Naive thymus-derived CD8-positive, alpha-beta T cell (primary cell): Measurements from ENCODE around the gene ADISSP. TPM values are rescaled to one million over a fixed set of nuclear protein-coding genes. Genes with fewer than 3 reads are reported as not detected.

Source experiments
- ATAC-seq, 2 donors: fragments of 150-1000 bp; cut with Tn5 transposase in 1 of 2; sonication (Bioruptor Pico), chemical (Tn5 transposase) in 1 of 2; 1 replicate in 1 of 2; 2 replicates in 1 of 2; pipeline ENCODE4 v1.10.0; 2021; ENCODE audit warnings: mild to moderate bottlenecking in 2 of 2, moderate library complexity in 2 of 2
- POLR2A ChIA-PET: fragments of 350-600 bp; sonication (Branson Sonifier 250); formaldehyde crosslinking; loops from one replicate; lab custom pipeline; 2021; ENCODE audit warnings: antibody characterized with exemption; lab: Charles Lee
- DNase-seq, 10 donors: peaks; one replicate each; pipeline versions ENCODE4 v3.0.0 to v3.0.0-alpha.2; 2020 to 2022
- H3K27ac Mint-ChIP-seq, 10 donors: one replicate each; pipeline ENCODE4 v1.8.0; 2020 to 2022; ENCODE audit warnings: mild to moderate bottlenecking in 10 of 10, mixed read lengths in 10 of 10, moderate library complexity in 4 of 10, inconsistent platforms in 1 of 10
- H3K27me3 Mint-ChIP-seq, 5 donors: one replicate each; pipeline ENCODE4 v1.8.0; 2021 to 2022; ENCODE audit warnings: mixed read lengths in 5 of 5
- H3K36me3 Mint-ChIP-seq, 3 donors: one replicate each; pipeline ENCODE4 v1.8.0; 2020 to 2022; ENCODE audit warnings: mixed read lengths in 3 of 3, mild to moderate bottlenecking in 2 of 3, inconsistent platforms in 1 of 3
- H3K4me1 Mint-ChIP-seq, 4 donors: one replicate each; pipeline ENCODE4 v1.8.0; 2021 to 2022; ENCODE audit warnings: mixed read lengths in 4 of 4
- H3K4me3 Mint-ChIP-seq, 10 donors: one replicate each; pipeline ENCODE4 v1.8.0; 2020 to 2022; ENCODE audit warnings: mild to moderate bottlenecking in 10 of 10, mixed read lengths in 10 of 10, moderate library complexity in 6 of 10, inconsistent platforms in 1 of 10
- H3K9me3 Mint-ChIP-seq, 9 donors: one replicate each; pipeline ENCODE4 v1.8.0; 2020 to 2022; ENCODE audit warnings: mixed read lengths in 9 of 9, mild to moderate bottlenecking in 3 of 9, inconsistent platforms in 1 of 9, moderate library complexity in 1 of 9
- polyA plus RNA-seq, 3 donors: library from polyadenylated mRNA; unstranded; fragments of 300-500 nt; fragmentation: Illumina TruSeq; gene quantifications; one replicate each; pipeline ENCODE4 v1.2.3, GENCODE V29; 2021
- total RNA-seq, 8 experiments: library from RNA in 2 of 8; stranded (reverse) in 2 of 8; gene quantifications; one replicate each; pipeline ENCODE4 v1.2.3 and lab custom pipeline; 2021 to 2026

Gene ADISSP
- total and polyA plus RNA-seq, 5 experiments from 2014 or later, result 17.6 to 32.4 (median 19.6) TPM

GRCh38 chr20:3785240-3786125, 17.9 kb upstream of the ADISSP start:
- ATAC-seq, result no peak
- Mint-ChIP-seq H3K4me3 (peak overlapping the region in 7 of 10 donors; percentile 12 to 89 (median 69)), H3K27ac (peak overlapping the region in 7 of 10 donors; percentile 53 to 88 (median 69)), H3K4me1 (peaks cover 22 to 58% (median 51%) of the 10 kb centered on the region in 4 donors), H3K36me3 (no peaks in the 10 kb centered on the region), H3K27me3 (no peaks in the 10 kb centered on the region), H3K9me3 (no peaks in the 10 kb centered on the region)
- POLR2A ChIA-PET, result interaction anchor here (0.5 to 6.4 kb wide), 11 partner anchors 8 to 300 kb away, joined by 3 to 52 read pairs (median 6); partner anchors contain the start of genes ADISSP and CDC25B
- peak in 1 of 10 donors; percentile 17 for DNase-seq

DNA sequence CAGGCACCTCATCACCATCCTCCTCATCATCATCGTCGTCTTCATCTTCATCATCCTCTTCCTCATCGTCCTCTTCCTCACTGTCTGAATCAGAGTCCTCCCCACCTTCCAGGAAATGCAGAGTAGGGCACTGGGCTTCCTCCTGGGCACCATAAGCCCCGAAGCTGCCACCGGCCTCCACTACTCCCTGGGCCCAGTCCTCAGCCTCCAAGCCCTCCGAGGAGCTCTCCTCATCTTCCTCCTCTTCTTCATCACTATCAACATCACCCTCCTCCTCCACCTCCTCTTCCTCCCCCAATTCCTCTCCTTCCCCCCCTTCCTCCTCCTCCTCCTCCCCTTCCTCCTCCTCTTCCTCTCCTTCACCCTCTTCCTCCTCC, 17.3 kb upstream of the ADISSP start:
- no peak for DNase-seq
- ATAC-seq, result no peak
- POLR2A ChIA-PET, result interaction anchor here (0.6 to 6.4 kb wide), 6 partner anchors 15 to 70 kb away, joined by 3 to 52 read pairs (median 12); partner anchors contain the start of gene ADISSP
- H3K27ac Mint-ChIP-seq, result peak overlapping the region in 8 of 10 donors; percentile 22 to 88 (median 58)
- H3K4me1 Mint-ChIP-seq, result peaks cover 22 to 60% (median 52%) of the 10 kb centered on the region in 4 donors
- no peaks in the 10 kb centered on the region for H3K9me3 Mint-ChIP-seq
- H3K36me3 Mint-ChIP-seq, result no peaks in the 10 kb centered on the region
- H3K4me3 Mint-ChIP-seq, result peak overlapping the region; percentile 13 to 78 (median 58)
- H3K27me3 Mint-ChIP-seq, result no peaks in the 10 kb centered on the region

DNA sequence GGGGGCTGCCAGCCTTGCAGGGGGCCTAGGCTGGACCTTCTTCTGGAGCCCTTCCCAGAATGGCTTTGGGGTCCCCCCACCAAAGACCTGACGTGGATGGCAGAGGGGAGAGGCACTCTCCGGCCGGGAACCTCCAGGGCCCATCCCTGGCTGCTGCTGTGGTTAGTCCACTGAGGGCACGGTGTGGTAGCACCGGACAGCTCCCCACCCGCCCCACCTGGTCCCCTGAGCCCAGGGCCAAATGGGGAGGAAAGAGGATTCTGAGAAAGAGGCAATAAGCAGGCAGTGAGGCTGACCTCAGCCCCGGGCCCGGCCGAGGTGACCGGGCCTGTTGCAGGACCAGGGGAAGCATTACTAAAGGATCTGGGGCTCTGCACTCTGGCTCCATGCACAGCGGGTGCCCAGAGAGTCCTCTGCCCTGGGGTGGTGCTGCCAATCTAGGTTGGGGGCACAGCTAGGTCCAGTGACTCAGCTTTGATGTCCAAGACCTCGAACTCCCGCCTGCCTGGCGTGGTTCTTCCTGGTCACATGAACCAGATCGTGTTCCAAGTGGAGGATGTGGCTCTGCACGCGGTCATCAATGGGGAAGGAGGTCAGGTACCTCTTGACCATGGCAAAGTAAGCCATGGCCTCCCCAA, 16.8 kb upstream of the ADISSP start:
- Mint-ChIP-seq H3K36me3 (no peaks in the 10 kb centered on the region), H3K4me1 (peaks cover 25 to 60% (median 54%) of the 10 kb centered on the region in 4 donors), H3K4me3 (peak overlapping the region in 9 of 10 donors; percentile 28 to 78 (median 59)), H3K9me3 (no peaks in the 10 kb centered on the region), H3K27ac (peak overlapping the region in 6 of 10 donors; percentile 25 to 88 (median 58)), H3K27me3 (peaks cover 0 to 5% (median 0%) of the 10 kb centered on the region in 5 donors)
- POLR2A ChIA-PET, result interaction anchor here (0.6 to 6.4 kb wide), 5 partner anchors 15 to 70 kb away, joined by 3 to 52 read pairs (median 19); partner anchors contain the start of gene ADISSP
- no peak for ATAC-seq
- peak in 1 of 10 donors; percentile 62 for DNase-seq

- Mint-ChIP-seq H3K9me3 (no peaks in the 10 kb centered on the region), H3K4me1 (peaks cover 20 to 56% (median 52%) of the 10 kb centered on the region in 4 donors), H3K27me3 (peaks cover 0 to 6% (median 0%) of the 10 kb centered on the region in 5 donors), H3K4me3 (peak overlapping the region in 4 of 10 donors; percentile 21 to 65 (median 50)), H3K27ac (peak overlapping the region in 6 of 10 donors; percentile 8 to 80 (median 58)), H3K36me3 (no peaks in the 10 kb centered on the region)
- ATAC-seq (no peak), DNase-seq (peak in 1 of 10 donors; percentile 36)
- POLR2A ChIA-PET, result interaction anchor here (4.8 to 6.4 kb wide), 2 partner anchors 16 kb away, joined by 34 to 52 read pairs; partner anchors contain the start of gene ADISSP
These were observed 16.1 kb upstream of the ADISSP start for GRCh38 chr20:3783511-3784195.

DNA sequence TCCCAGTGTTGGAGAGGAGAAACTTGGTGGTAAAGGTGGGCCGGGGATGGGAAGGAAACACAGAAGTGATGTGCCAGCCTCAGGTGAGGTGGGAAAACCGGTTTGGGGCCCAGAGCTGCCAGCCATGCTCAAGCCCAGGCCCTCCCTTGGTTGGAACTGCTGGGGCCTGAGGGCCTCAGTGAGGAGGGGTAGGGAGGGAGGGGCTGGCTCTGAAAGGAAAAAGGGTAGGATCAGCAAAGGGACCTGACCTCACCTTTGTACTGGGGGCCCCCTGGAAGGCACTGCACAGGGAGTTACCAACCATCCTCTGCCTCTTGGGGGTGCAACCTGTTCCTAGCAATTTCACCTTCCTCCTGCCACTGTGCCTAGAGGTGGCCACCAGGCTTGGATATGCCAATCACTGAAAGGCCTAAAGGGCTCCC, 15.5 kb upstream of the ADISSP start:
- no peaks in the 10 kb centered on the region for H3K9me3 Mint-ChIP-seq
- peaks cover 20 to 58% (median 50%) of the 10 kb centered on the region in 4 donors for H3K4me1 Mint-ChIP-seq
- ATAC-seq (no peak), DNase-seq (peak in 1 of 10 donors; percentile 44)
- no peaks in the 10 kb centered on the region for H3K36me3 Mint-ChIP-seq
- peaks cover 0 to 8% (median 0%) of the 10 kb centered on the region in 5 donors for H3K27me3 Mint-ChIP-seq
- peak overlapping the region in 8 of 10 donors; percentile 16 to 82 (median 59) for H3K27ac Mint-ChIP-seq
- H3K4me3 Mint-ChIP-seq, result peak overlapping the region in 4 of 10 donors; percentile 1 to 53 (median 22)
- POLR2A ChIA-PET, result interaction anchor here (4.8 kb wide), 1 partner anchor 15 kb away, joined by 52 read pairs; the partner anchor contains the start of gene ADISSP

- POLR2A ChIA-PET, result no interaction called here
- H3K36me3 Mint-ChIP-seq, result no peaks in the 10 kb centered on the region
- DNase-seq (peak in 1 of 10 donors; percentile 36), ATAC-seq (no peak)
- peak overlapping the region in 2 of 10 donors; percentile 24 to 45 for H3K4me3 Mint-ChIP-seq
- H3K27ac Mint-ChIP-seq, result peak overlapping the region in 9 of 10 donors; percentile 11 to 82 (median 46)
- no peaks in the 10 kb centered on the region for H3K9me3 Mint-ChIP-seq
- H3K4me1 Mint-ChIP-seq, result peaks cover 20 to 57% (median 48%) of the 10 kb centered on the region in 4 donors
- peaks cover 0 to 8% (median 0%) of the 10 kb centered on the region in 5 donors for H3K27me3 Mint-ChIP-seq
These were observed 15.0 kb upstream of the ADISSP start for GRCh38 chr20:3782597-3782996.

DNA sequence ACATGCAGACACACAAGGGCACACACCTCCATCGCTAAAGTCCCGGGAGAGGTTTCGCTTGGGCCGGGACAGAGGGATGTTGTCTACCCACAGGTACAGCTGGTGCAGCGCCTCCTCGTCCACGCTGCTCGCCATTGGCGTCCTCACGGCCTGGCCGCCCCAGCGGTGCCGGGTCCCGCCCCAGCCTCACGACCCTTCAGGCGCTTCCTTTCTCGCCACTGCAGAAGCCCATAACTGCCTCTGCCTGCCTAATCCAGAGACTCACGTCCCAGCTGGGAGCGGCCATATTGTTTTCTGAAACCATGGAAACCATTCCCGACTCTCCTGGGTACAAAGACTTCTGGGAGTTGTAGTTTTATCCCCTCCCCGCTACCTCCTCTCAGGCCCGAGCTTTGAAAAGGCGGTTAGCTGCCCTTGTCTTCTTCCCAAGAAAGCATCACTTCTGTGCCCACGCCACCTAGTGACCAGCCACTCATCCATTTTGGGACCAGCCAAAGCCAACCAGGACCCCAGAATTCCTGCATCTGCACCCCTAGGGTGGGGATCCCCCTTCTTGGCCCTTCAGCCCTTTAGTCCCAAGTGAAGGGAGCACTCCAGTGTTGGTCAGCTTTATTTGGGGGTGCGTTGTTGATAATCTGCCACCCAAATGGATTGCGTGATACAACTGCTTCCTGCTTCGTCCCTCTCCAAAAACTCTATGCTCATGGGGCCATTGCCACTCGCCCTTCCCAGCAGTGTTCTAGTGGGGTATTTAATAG, 13.8 kb upstream of the ADISSP start, which contains the start of gene SPEF1:
Gene SPEF1 (minus strand): TSS at position 296 of the 758 bp plus-strand sequence. CDS start 161 bp downstream, at position 135.
- no peaks in the 10 kb centered on the region for H3K9me3 Mint-ChIP-seq
- POLR2A ChIA-PET, result interaction anchor here (0.6 to 1.6 kb wide), 4 partner anchors 14 to 114 kb away, joined by 3 to 8 read pairs (median 4); partner anchors contain the start of gene ADISSP
- H3K36me3 Mint-ChIP-seq, result no peaks in the 10 kb centered on the region
- peaks cover 0 to 9% (median 0%) of the 10 kb centered on the region in 5 donors for H3K27me3 Mint-ChIP-seq
- peak within 1 kb of the TSS; percentile 0 to 81 (median 65) for H3K4me3 Mint-ChIP-seq
- H3K4me1 Mint-ChIP-seq, result peaks cover 24 to 61% (median 50%) of the 10 kb centered on the region in 4 donors
- peak in 5 of 10 donors; percentile 32 to 71 (median 49) for DNase-seq
- peak within 1 kb of the TSS in 9 of 10 donors; percentile 11 to 82 (median 52) for H3K27ac Mint-ChIP-seq
- peak; percentile 19 to 26 for ATAC-seq

GRCh38 chr20:3778976-3779375, 11.4 kb upstream of the ADISSP start:
- H3K4me1 Mint-ChIP-seq, result peaks cover 20 to 51% (median 40%) of the 10 kb centered on the region in 4 donors
- no peaks in the 10 kb centered on the region for H3K36me3 Mint-ChIP-seq
- H3K9me3 Mint-ChIP-seq, result no peaks in the 10 kb centered on the region
- peaks cover 0 to 9% (median 0%) of the 10 kb centered on the region in 5 donors for H3K27me3 Mint-ChIP-seq
- H3K27ac Mint-ChIP-seq, result peak overlapping the region in 1 of 10 donors; percentile 20
- no peak for DNase-seq
- no peak for ATAC-seq
- H3K4me3 Mint-ChIP-seq, result peak overlapping the region in 8 of 10 donors; percentile 30 to 86 (median 53)
- POLR2A ChIA-PET, result interaction anchor here (1.4 to 4.0 kb wide), 4 partner anchors 7 to 20 kb away, joined by 4 to 29 read pairs (median 9); partner anchors contain the start of genes ADISSP, CDC25B and CENPB

DNA sequence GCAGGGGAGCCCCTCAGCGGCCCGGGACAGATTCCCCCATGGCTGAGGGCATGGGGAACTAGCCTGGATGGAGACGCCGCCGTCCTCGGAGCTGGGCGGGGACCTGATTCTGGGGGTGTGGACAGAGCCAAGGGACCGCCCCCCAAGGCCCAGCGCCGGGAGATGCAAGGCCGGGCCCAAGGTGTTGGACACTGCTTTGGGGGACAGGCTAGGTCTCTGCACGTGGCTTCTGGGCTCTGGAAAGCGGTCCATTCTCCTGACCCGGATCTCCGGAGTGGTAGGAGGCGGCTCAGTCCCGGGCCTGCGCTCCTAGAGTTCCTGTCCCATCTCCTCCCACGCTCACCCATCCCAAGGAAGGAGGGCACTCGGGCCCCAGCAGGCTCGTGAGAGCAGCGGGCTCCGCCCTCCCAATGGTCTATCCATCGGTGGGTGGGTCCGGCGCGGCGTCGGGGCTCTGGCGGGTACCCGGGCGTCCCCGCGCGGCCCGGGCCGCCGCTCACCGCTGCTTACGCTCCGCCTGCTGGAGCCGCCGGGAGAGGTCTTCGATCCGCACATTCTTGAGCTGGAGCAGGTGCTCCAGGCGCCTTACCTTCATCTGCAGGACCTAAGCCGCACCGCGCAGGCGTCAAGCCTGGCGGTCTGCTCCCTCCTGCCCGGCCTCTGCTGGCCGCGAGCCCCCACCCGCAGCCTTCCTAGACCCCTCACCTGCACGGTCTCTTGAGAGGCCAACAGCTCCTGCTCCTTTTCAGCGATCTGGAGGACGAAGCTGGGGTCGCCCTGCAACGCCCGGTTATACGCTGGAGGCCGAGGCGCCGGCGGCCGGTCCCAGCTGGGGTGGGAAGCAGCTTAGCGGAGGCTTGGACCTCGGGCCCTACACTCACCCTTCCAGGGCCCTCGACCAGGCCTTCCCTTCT, 10.4 kb upstream of the ADISSP start:
- peak in 3 of 10 donors; percentile 26 to 33 (median 27) for DNase-seq
- Mint-ChIP-seq H3K27ac (peak overlapping the region in 3 of 10 donors; percentile 2 to 82 (median 54)), H3K9me3 (no peaks in the 10 kb centered on the region), H3K4me3 (peak overlapping the region; percentile 77 to 90 (median 84)), H3K27me3 (peaks cover 0 to 9% (median 0%) of the 10 kb centered on the region in 5 donors), H3K36me3 (no peaks in the 10 kb centered on the region), H3K4me1 (peaks cover 15 to 41% (median 35%) of the 10 kb centered on the region in 4 donors)
- POLR2A ChIA-PET, result interaction anchor here (0.9 to 4.0 kb wide), 6 partner anchors 8 to 101 kb away, joined by 3 to 29 read pairs (median 6); partner anchors contain the start of genes ADISSP, CDC25B and CENPB
- ATAC-seq, result peak; percentile 70 to 72

- peaks cover 0 to 11% (median 0%) of the 10 kb centered on the region in 5 donors for H3K27me3 Mint-ChIP-seq
- ATAC-seq (peak; percentile 63 to 74), DNase-seq (peak in 1 of 10 donors; percentile 31)
- H3K27ac Mint-ChIP-seq, result peak overlapping the region in 6 of 10 donors; percentile 2 to 82 (median 60)
- H3K4me1 Mint-ChIP-seq, result peaks cover 15 to 35% (median 34%) of the 10 kb centered on the region in 4 donors
- POLR2A ChIA-PET, result interaction anchor here (0.9 to 4.0 kb wide), 5 partner anchors 9 to 101 kb away, joined by 3 to 29 read pairs (median 6); partner anchors contain the start of genes ADISSP, CDC25B and CENPB
- H3K36me3 Mint-ChIP-seq, result no peaks in the 10 kb centered on the region
- H3K9me3 Mint-ChIP-seq, result no peaks in the 10 kb centered on the region
- H3K4me3 Mint-ChIP-seq, result peak overlapping the region; percentile 77 to 90 (median 84)
These were observed 9.8 kb upstream of the ADISSP start for GRCh38 chr20:3777381-3777715.
